ENCODE results near the gene YTHDC1.

YTHDC1 gene

GRCh38 chr4:68267433-68267944 lies 82.4 kb downstream of the YTHDC1 start:
- no peak overlapping the region for H3K4me3 ChIP-seq (ENCODE audit: low read depth, low read length)
- TF ChIP-seq CTCF (IDR thresholded peaks at IDR 0.05; ENCODE audit: borderline replicate concordance, insufficient read depth, low read depth, low read length), result no peak

GRCh38 chr4:68264875-68265565 lies 84.9 kb downstream of the YTHDC1 start:
- H3K4me3 ChIP-seq (ENCODE audit: low read depth, low read length), result no peak overlapping the region
- no peak for TF ChIP-seq CTCF (IDR thresholded peaks at IDR 0.05; ENCODE audit: borderline replicate concordance, insufficient read depth, low read depth, low read length)

All from GM12875 (cell line).